HCT116 (cell line): ENCODE data around the gene OPN4. TPM values are rescaled to one million over a fixed set of nuclear protein-coding genes. Genes with fewer than 3 reads are reported as not detected.

Experiments used
- ATAC-seq: fragments of 200-7000 bp; cut with Tn5 transposase; 2 replicates; pipeline ENCODE4 v1.9.1; 2020; ENCODE audit warnings: mild to moderate bottlenecking, moderate library complexity
- BruUV-seq: library from RNA; stranded (reverse); fragments of 400-500 nt; replicated peaks from 2 replicates; lab custom pipeline; 2021; lab: Mats Ljungman, UMichigan
- CTCF ChIA-PET: fragments of 300-600 bp; sonication (Branson Sonifier 250); formaldehyde crosslinking; loops from one replicate; lab custom pipeline; 2021; ENCODE audit warnings: antibody characterized with exemption; lab: Charles Lee
- POLR2A ChIA-PET: fragments of 300-600, 350-600 bp; sonication (Branson Sonifier 250); formaldehyde crosslinking; loops from one replicate; lab custom pipeline; 2021; ENCODE audit warnings: antibody characterized with exemption; lab: Charles Lee
- RAD21 ChIA-PET, 2 experiments: fragments of 300-600 bp; sonication (Branson Sonifier 250); formaldehyde crosslinking; loops; one replicate each; lab custom pipeline; 2023; ENCODE audit warnings: low total read pairs in 2 of 2; ENCODE audit not compliant: uncharacterized antibody in 2 of 2, unreplicated experiment in 2 of 2, low non-redundant PET in 1 of 2; lab: Charles Lee
- DNase-seq: peaks from one replicate; pipeline ENCODE4 v3.0.0-alpha.2; 2010; ENCODE audit warnings: low read depth, low spot score
- H2AFZ ChIP-seq: fragments of 200-600 bp; shearing (Covaris generic), sonication (generic); 2 replicates; pipeline ENCODE4 v1.6.1; 2017; ENCODE audit warnings: low read depth, mixed run types, mixed read lengths, antibody characterized with exemption, low read length; ENCODE audit not compliant: poor library complexity, severe bottlenecking
- H3K27ac ChIP-seq: 2 replicates; pipeline ENCODE4 v1.5.1; 2012; ENCODE audit warnings: low read depth, low read length
- H3K27me3 ChIP-seq: fragments of 200-600 bp; sonication (generic); 2 replicates; pipeline ENCODE4 v1.6.1; 2016; ENCODE audit warnings: mixed run types, low read length, mixed read lengths; ENCODE audit not compliant: insufficient read depth
- H3K36me3 ChIP-seq, 2 experiments: fragments of 200-500 bp in 1 of 2; fragments of 200-600 bp in 1 of 2; sonication (Bioruptor generic) in 1 of 2; sonication (generic) in 1 of 2; 2 replicates each; pipeline versions ENCODE4 v1.5.1 to v1.6.1; 2014 to 2016; ENCODE audit warnings: low read length in 2 of 2, inconsistent platforms in 1 of 2, mixed read lengths in 1 of 2, mixed run types in 1 of 2; ENCODE audit not compliant: insufficient read depth in 2 of 2, control insufficient read depth in 1 of 2
- H3K4me1 ChIP-seq, 2 experiments: fragments of 200-600 bp in 1 of 2; sonication (generic) in 1 of 2; 2 replicates each; pipeline versions ENCODE4 v1.5.1 to v1.6.1; 2012 to 2017; ENCODE audit warnings: low read length in 2 of 2, inconsistent platforms in 1 of 2, mild to moderate bottlenecking in 1 of 2, mixed read lengths in 1 of 2, mixed run types in 1 of 2, moderate library complexity in 1 of 2; ENCODE audit not compliant: insufficient read depth in 2 of 2, control insufficient read depth in 1 of 2
- H3K4me2 ChIP-seq: fragments of 200-600 bp; sonication (generic); 2 replicates; pipeline ENCODE4 v1.6.1; 2017; ENCODE audit warnings: mixed run types, low read length, mixed read lengths
- H3K4me3 ChIP-seq, 2 experiments: fragments of 200-600 bp in 1 of 2; sonication (generic) in 1 of 2; replicated peaks in 1 of 2; 2 replicates each; pipeline ENCODE4 v1.5.1; 2011 to 2016; ENCODE audit warnings: low read length in 2 of 2, control low read depth in 1 of 2, low read depth in 1 of 2, mild to moderate bottlenecking in 1 of 2, mixed read lengths in 1 of 2, mixed run types in 1 of 2
- H3K79me2 ChIP-seq: fragments of 200-600 bp; sonication (generic); 2 replicates; pipeline ENCODE4 v1.6.1; 2017; ENCODE audit warnings: mild to moderate bottlenecking, mixed run types, low read length, moderate library complexity, mixed read lengths; ENCODE audit not compliant: insufficient read depth
- H3K9ac ChIP-seq: fragments of 200-600 bp; sonication (generic); 2 replicates; pipeline ENCODE4 v1.6.1; 2016; ENCODE audit warnings: low read length, mixed read lengths
- H3K9me2 ChIP-seq: fragments of 200-600 bp; sonication (generic), shearing (Covaris generic); 2 replicates; pipeline ENCODE4 v1.6.1; 2017; ENCODE audit warnings: mixed run types, mild to moderate bottlenecking, moderate library complexity; ENCODE audit not compliant: insufficient read depth
- H3K9me3 ChIP-seq, 2 experiments: fragments of 200-500 bp in 1 of 2; fragments of 200-600 bp in 1 of 2; sonication (Bioruptor generic) in 1 of 2; sonication (generic) in 1 of 2; 2 replicates each; pipeline ENCODE4 v1.6.1; 2014 to 2017; ENCODE audit warnings: low read length in 2 of 2, mixed read lengths in 2 of 2, inconsistent platforms in 1 of 2, low read depth in 1 of 2, mild to moderate bottlenecking in 1 of 2, mixed run types in 1 of 2, moderate library complexity in 1 of 2; ENCODE audit not compliant: control insufficient read depth in 1 of 2, insufficient read depth in 1 of 2
- H4K20me1 ChIP-seq: fragments of 200-600 bp; sonication (generic), shearing (Covaris generic); 2 replicates; pipeline ENCODE4 v1.6.1; 2017; ENCODE audit warnings: mixed run types, mild to moderate bottlenecking, moderate library complexity; ENCODE audit not compliant: insufficient read depth
- CBX3 ChIP-seq: IDR thresholded peaks from 2 replicates; pipeline ENCODE4 v1.6.1; 2012; ENCODE audit warnings: low read depth
- EGR1 ChIP-seq: IDR thresholded peaks from 2 replicates; pipeline ENCODE4 v1.6.1; 2012; ENCODE audit warnings: low read depth
- ELF1 ChIP-seq: IDR thresholded peaks from 2 replicates; pipeline ENCODE4 v1.6.1; 2012; ENCODE audit warnings: low read depth, borderline replicate concordance
- FOSL1 ChIP-seq: IDR thresholded peaks from 2 replicates; pipeline ENCODE4 v1.6.1; 2012; ENCODE audit warnings: low read depth
- RAD21 ChIP-seq: IDR thresholded peaks from 2 replicates; pipeline ENCODE4 v1.6.1; 2012; ENCODE audit warnings: low read depth, mild to moderate bottlenecking
- SIN3A ChIP-seq: IDR thresholded peaks from 2 replicates; pipeline ENCODE4 v1.6.1; 2012; ENCODE audit warnings: low read depth
- SP1 ChIP-seq: IDR thresholded peaks from 2 replicates; pipeline ENCODE4 v1.6.1; 2012; ENCODE audit warnings: low read depth
- TCF7L2 ChIP-seq: IDR thresholded peaks from 2 replicates; pipeline ENCODE4 v1.7.0; 2011; ENCODE audit warnings: borderline replicate concordance, inconsistent platforms; ENCODE audit not compliant: insufficient read depth, insufficient read length; ENCODE audit errors: extremely low read depth
- YY1 ChIP-seq: IDR thresholded peaks from 2 replicates; pipeline ENCODE4 v1.6.1; 2011; ENCODE audit warnings: low read length, low read depth, moderate library complexity, mild to moderate bottlenecking; ENCODE audit not compliant: insufficient replicate concordance; ENCODE audit errors: extremely low read depth
- ZFX ChIP-seq: fragments of 450-650 bp; IDR thresholded peaks from 2 replicates; pipeline ENCODE4 v1.6.1; 2017
- ZNF274 ChIP-seq: fragments of 200-500 bp; sonication (Bioruptor generic); IDR thresholded peaks from 2 replicates; pipeline ENCODE4 v1.6.1; 2014; ENCODE audit warnings: mild to moderate bottlenecking, low read depth, low read length, inconsistent platforms
- intact Hi-C: fragments of 100-400 bp; cut with micrococcal nuclease; formaldehyde crosslinking; loops from 2 replicates; pipeline ENCODE4 v1.10.0; 2022
- total RNA-seq: library from RNA; stranded (reverse); gene quantifications from one replicate; pipeline ENCODE4 v1.2.1, GENCODE V29; 2021; ENCODE audit not compliant: unreplicated experiment
- TF ChIP-seq, protein P1 (sequence below), 3 experiments: fragments of 200-600 bp in 1 of 3; sonication (generic) in 1 of 3; IDR thresholded peaks in 2 of 3; conservative IDR thresholded peaks in 1 of 3; 2 replicates each; pipeline ENCODE4 v1.5.1; 2012 to 2017; ENCODE audit warnings: low read depth in 2 of 3, low read length in 2 of 3, antibody characterized with exemption in 1 of 3, borderline replicate concordance in 1 of 3, control low read depth in 1 of 3, mild to moderate bottlenecking in 1 of 3, mixed read lengths in 1 of 3, mixed run types in 1 of 3, moderate library complexity in 1 of 3; ENCODE audit not compliant: insufficient read depth in 1 of 3

OPN4 gene
- total RNA-seq, 1 experiment from 2014 or later: not detected

DNA sequence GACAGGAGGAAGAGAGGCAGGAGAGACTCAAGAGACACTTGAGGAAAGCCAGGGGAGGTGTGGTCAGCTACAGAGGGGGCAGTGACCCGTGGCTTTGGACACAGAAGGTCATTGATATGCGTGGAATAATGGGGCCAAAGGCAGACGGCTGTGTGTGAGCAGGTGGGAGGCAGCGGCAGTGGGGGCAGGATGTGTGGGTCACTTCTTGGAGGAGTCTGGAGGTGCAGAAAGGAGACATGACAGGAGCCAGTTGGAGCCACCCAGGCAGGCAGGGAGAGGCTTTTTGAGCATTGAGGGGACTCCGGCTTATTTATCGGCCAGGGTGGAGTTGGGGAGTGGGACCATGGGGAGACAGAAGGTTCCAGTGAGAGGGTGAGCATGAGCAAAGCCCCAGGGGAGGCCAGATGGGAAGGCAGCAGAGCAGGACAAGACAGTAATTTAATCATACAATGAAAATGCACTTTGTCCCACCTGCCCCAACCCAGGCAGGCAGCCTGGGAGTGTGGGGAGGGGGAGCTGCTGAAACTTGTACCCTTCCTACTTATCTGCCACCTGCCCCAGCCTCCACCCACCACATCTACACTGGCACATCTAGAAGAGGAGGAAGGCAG lies 19.0 kb downstream of the OPN4 start:
- no peak overlapping the region for H3K27ac ChIP-seq
- no peak overlapping the region for H3K4me3 ChIP-seq
- TF ChIP-seq ELF1 (no peak), EGR1 (no peak), ZNF274 (no peak), CBX3 (no peak), RAD21 (no peak), TCF7L2 (no peak), SP1 (no peak), ZFX (no peak), FOSL1 (no peak), SIN3A (no peak), YY1 (no peak)
- TF ChIP-seq, protein P1, sequence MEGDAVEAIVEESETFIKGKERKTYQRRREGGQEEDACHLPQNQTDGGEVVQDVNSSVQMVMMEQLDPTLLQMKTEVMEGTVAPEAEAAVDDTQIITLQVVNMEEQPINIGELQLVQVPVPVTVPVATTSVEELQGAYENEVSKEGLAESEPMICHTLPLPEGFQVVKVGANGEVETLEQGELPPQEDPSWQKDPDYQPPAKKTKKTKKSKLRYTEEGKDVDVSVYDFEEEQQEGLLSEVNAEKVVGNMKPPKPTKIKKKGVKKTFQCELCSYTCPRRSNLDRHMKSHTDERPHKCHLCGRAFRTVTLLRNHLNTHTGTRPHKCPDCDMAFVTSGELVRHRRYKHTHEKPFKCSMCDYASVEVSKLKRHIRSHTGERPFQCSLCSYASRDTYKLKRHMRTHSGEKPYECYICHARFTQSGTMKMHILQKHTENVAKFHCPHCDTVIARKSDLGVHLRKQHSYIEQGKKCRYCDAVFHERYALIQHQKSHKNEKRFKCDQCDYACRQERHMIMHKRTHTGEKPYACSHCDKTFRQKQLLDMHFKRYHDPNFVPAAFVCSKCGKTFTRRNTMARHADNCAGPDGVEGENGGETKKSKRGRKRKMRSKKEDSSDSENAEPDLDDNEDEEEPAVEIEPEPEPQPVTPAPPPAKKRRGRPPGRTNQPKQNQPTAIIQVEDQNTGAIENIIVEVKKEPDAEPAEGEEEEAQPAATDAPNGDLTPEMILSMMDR (IDR thresholded peaks at IDR 0.05 in 2 of 3, conservative IDR thresholded peaks at IDR 0.05 in 1 of 3; ENCODE audit: borderline replicate concordance in 1 of 3, insufficient read depth in 1 of 3, low read depth in 2 of 3, low read length in 2 of 3): no peak
- no peaks in the 10 kb centered on the region for H3K9me2 ChIP-seq
- POLR2A ChIA-PET: no interaction called here
- DNase-seq (no peak), ATAC-seq (no peak)
- RAD21 ChIA-PET: no interaction called here
- H3K27me3 ChIP-seq: no peaks in the 10 kb centered on the region
- intact Hi-C loops: no loop called here
- H3K9ac ChIP-seq: no peak overlapping the region
- no peaks in the 10 kb centered on the region for H3K36me3 ChIP-seq
- H3K9me3 ChIP-seq: no peaks in the 10 kb centered on the region
- no TSS peak for BruUV-seq
- H2AFZ ChIP-seq: no peak overlapping the region
- no peaks in the 10 kb centered on the region for H3K79me2 ChIP-seq
- CTCF ChIA-PET: no interaction called here
- no peaks in the 10 kb centered on the region for H4K20me1 ChIP-seq
- no peak overlapping the region for H3K4me2 ChIP-seq
- H3K4me1 ChIP-seq: peaks cover 6 to 25% of the 10 kb centered on the region in 2 experiments
